Small intestine (tissue), 7 donors: ENCODE results near the gene KRT17. TPM values are rescaled to one million over a fixed set of nuclear protein-coding genes. Genes with fewer than 3 reads are reported as not detected.
"Not testable (repeated sequence)": the region's sequence is repeated elsewhere in the genome, so short reads cannot be mapped to it uniquely, and the experiment has no call there.

Experiments
- DNase-seq, 2 donors: peaks; one replicate each; pipeline versions ENCODE4 v3.0.0 to v3.0.0-alpha.2; 2013
- FAIRE-seq: peaks from 2 replicates; lab custom pipeline; 2012; peaks lifted over from hg19 to GRCh38; lab: Jason Lieb, UNC
- H3K27ac ChIP-seq, 3 donors: one replicate each; pipeline ENCODE4 v1.5.1; 2013; ENCODE audit warnings: low read length in 2 of 3, mild to moderate bottlenecking in 2 of 3, control low read depth in 1 of 3, inconsistent platforms in 1 of 3, low read depth in 1 of 3, moderate library complexity in 1 of 3
- H3K27me3 ChIP-seq, 3 donors: one replicate each; pipeline ENCODE4 v1.6.1; 2013; ENCODE audit warnings: low read length in 3 of 3, inconsistent platforms in 1 of 3; ENCODE audit not compliant: control insufficient read depth in 3 of 3, insufficient read depth in 3 of 3
- H3K36me3 ChIP-seq, 3 donors: one replicate each; pipeline ENCODE4 v1.6.1; 2013; ENCODE audit warnings: low read length in 3 of 3, inconsistent platforms in 1 of 3, low read depth in 1 of 3, mild to moderate bottlenecking in 1 of 3, moderate library complexity in 1 of 3; ENCODE audit not compliant: control insufficient read depth in 3 of 3, insufficient read depth in 2 of 3
- H3K4me1 ChIP-seq, 3 donors: one replicate each; pipeline ENCODE4 v1.6.1; 2013; ENCODE audit warnings: low read length in 2 of 3, inconsistent platforms in 1 of 3, low read depth in 1 of 3, mild to moderate bottlenecking in 1 of 3, moderate library complexity in 1 of 3; ENCODE audit not compliant: control insufficient read depth in 3 of 3, insufficient read depth in 2 of 3
- H3K4me3 ChIP-seq, 3 donors: one replicate each; pipeline ENCODE4 v1.5.1; 2013; ENCODE audit warnings: low read length in 3 of 3, control low read depth in 1 of 3, inconsistent platforms in 1 of 3, low read depth in 1 of 3, mild to moderate bottlenecking in 1 of 3, moderate library complexity in 1 of 3
- H3K9me3 ChIP-seq, 2 donors: one replicate each; pipeline ENCODE4 v1.6.1; 2013; ENCODE audit warnings: low read depth in 1 of 2, low read length in 1 of 2; ENCODE audit not compliant: control insufficient read depth in 2 of 2, insufficient read depth in 1 of 2
- WGBS, 3 donors: extraction: QIAGEN DNeasy Blood & Tissue Kit; methylation state at CpG; one replicate each; pipeline ENCODE4 v1.1.7; 2013; 5-methylcytosine and 5-hydroxymethylcytosine counted together
- polyA plus RNA-seq, 4 donors: library from polyadenylated mRNA; stranded (reverse) in 3 of 4; unstranded in 1 of 4; fragments of 200-250 nt in 3 of 4; fragments of 120-200 nt in 1 of 4; gene quantifications; one replicate each; pipeline versions ENCODE4 v1.2.1 to v1.2.3, GENCODE V29; 2013
- donor health status: healthy with polysubstance abuse.
- donor health status: control.
- donor health status: control.
- donor health status: Bipolar disorder and iron deficiency.
- donor health status: healthy.

KRT17 gene
- polyA plus RNA-seq, 4 donors, result 0.65 to 2.4 (median 1.8) TPM; not detected in 1

DNA sequence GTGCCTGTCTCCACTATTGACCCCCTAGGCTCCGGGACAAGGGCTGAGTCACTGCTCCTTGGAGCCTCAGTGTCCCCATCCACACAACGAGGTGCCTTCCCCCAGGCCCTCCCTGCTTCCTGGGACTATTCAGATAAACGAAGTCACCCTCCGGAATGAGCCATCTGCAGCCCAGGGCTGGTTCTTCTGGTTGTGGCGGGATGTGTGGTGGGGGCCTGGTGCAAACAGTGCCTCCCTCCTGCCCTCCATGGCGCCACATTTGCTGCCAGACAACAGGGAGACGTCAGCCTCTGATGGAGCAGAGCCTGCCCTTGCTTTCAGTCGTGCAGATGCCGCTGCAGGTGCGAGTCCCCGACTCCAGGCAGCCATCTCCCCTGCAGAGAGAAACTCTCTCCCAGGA lies 6.7 kb downstream of the KRT17 start:
- H3K4me1 ChIP-seq, result no peaks in the 10 kb centered on the region
- H3K27me3 ChIP-seq, result peaks cover 0 to 10% (median 2%) of the 10 kb centered on the region in 3 donors
- DNase-seq, result no peak
- H3K9me3 ChIP-seq, result no peaks in the 10 kb centered on the region
- no peaks in the 10 kb centered on the region for H3K36me3 ChIP-seq
- WGBS, 3 donors, result 47 to 65% (median 53%) methylated on average over 11 of the region's 11 CpGs
- no peak overlapping the region for H3K4me3 ChIP-seq
- FAIRE-seq, result no peak
- H3K27ac ChIP-seq, result no peak overlapping the region

DNA sequence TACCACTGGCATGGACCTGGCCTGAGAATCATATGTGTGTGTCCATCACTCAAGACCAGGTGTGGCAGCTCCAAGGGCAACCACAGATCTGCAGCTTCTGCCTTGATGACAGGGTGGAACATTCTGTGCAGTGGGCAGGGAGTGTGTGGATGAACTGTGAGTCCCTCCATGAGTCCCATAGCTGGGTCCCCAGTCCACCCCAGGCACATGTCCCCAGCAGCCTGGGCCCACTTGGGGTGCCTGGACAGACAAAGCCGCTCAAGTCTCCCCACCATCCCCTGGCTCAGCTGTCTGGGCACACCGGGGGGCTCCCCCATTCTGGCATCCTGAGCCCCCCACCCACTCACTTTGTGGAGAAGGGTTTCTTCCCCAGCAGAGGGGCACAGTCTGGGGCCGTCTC lies 7.2 kb downstream of the KRT17 start:
- FAIRE-seq, result no peak
- no peaks in the 10 kb centered on the region for H3K4me1 ChIP-seq
- no peaks in the 10 kb centered on the region for H3K9me3 ChIP-seq
- WGBS, 3 donors, result 83 to 93% (median 90%) methylated on average over 3 of the region's 3 CpGs
- H3K27me3 ChIP-seq, result peaks cover 0 to 10% (median 2%) of the 10 kb centered on the region in 3 donors
- H3K27ac ChIP-seq, result no peak overlapping the region
- no peak for DNase-seq
- no peak overlapping the region for H3K4me3 ChIP-seq
- no peaks in the 10 kb centered on the region for H3K36me3 ChIP-seq

DNA sequence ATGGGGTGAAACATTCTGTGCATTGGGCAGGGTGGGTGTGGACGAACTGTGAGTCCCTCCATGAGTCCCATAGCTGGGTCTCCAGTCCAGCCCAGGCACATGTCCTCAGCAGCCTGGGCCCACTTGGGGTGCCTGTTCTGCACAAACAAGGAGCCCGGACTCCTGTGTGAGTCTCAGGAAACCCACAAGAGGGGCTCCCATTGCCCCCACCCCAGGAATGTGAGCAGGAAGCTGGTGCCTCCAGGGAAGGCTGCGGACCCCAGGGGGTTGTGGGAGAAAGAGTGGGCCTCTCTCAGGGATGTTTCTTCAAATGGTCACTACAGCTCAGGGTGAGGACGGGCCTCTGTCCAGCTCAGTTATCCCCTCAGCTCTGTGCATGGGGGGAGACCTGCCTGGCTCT lies 7.9 kb downstream of the KRT17 start:
- H3K4me3 ChIP-seq, H3K36me3 ChIP-seq, FAIRE-seq, H3K27me3 ChIP-seq, H3K27ac ChIP-seq, H3K4me1 ChIP-seq, DNase-seq, H3K9me3 ChIP-seq: not testable (repeated sequence)
- 76 to 91% (median 79%) methylated on average over 4 of the region's 4 CpGs for WGBS, 3 donors

DNA sequence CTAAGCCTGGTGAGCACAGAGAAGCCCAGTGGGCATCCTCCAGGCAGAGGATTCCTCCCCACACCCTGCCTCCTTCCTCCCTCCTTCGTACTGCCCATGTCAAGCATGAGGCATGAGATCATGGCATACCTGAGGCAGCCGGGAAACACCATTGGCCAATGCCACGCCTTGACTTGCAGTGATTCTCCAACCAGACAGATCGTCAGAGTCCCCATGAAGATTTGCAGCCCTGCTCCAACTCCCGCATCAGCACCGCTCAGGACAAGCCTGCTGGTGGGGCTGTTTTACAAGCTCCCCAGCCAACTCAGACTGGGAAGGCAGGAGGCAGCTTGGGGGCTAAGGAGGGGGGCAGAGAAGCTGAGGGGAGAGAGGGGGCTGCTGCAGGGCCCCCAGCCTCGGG lies 8.9 kb downstream of the KRT17 start:
- H3K4me3 ChIP-seq, result no peak overlapping the region
- no peaks in the 10 kb centered on the region for H3K4me1 ChIP-seq
- H3K27me3 ChIP-seq, result peaks cover 0 to 13% (median 2%) of the 10 kb centered on the region in 3 donors
- H3K9me3 ChIP-seq, result no peaks in the 10 kb centered on the region
- DNase-seq (peak in 1 of 2 donors; percentile 42), FAIRE-seq (no peak)
- H3K27ac ChIP-seq, result no peak overlapping the region
- WGBS, 3 donors, result 16 to 34% (median 22%) methylated on average over 5 to 7 of the region's 7 CpGs
- H3K36me3 ChIP-seq, result no peaks in the 10 kb centered on the region

DNA sequence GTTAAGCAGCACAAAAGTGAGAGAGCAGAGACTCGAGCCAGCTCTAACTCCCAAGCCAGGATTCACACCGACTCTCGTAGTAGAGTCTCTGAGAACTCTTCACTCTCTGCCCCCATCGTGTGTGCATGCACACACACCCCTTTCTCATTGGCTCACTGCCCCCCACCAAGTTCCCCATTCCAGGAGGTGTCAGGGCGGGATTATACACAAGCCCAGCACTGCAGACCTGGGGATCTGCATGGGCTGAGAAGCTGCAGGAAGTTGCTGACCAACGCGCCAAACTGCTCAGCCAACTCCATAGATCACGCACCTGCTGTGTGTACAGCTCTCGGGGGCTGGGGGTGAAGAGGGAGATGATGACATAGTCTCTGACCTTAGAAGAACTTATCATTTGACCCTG lies 9.6 kb downstream of the KRT17 start:
- WGBS, 3 donors, result 58 to 68% (median 67%) methylated on average over 9 of the region's 9 CpGs
- not testable (repeated sequence) for DNase-seq, H3K4me1 ChIP-seq, H3K4me3 ChIP-seq, H3K9me3 ChIP-seq, H3K36me3 ChIP-seq, FAIRE-seq, H3K27ac ChIP-seq
- H3K27me3 ChIP-seq, result peaks cover 0 to 15% (median 2%) of the 10 kb centered on the region in 3 donors

DNA sequence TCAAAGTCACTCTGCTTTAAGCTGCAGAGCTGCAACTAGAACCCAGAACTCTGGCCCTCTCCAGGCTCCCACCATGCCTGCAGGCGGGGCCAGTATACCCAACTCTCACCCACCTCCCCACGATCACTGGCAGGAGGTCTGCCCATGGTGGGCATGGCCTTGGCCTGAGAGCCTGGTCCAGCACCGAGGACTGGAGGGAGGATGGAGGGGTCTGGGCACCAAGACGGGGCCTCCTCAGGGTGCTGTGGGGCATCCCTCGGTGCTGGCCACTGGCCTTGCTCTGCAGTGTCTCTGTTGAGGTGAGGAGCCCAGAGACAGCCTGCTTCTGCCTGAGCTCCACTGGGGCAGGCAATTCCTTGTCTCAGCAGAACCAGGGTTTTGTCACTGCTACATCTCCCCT lies 10.3 kb downstream of the KRT17 start:
- H3K27ac ChIP-seq, result no peak overlapping the region
- no peak overlapping the region for H3K4me3 ChIP-seq
- FAIRE-seq (no peak), DNase-seq (no peak)
- H3K4me1 ChIP-seq, result no peaks in the 10 kb centered on the region
- no peaks in the 10 kb centered on the region for H3K9me3 ChIP-seq
- peaks cover 0 to 13% (median 0%) of the 10 kb centered on the region in 3 donors for H3K27me3 ChIP-seq
- no peaks in the 10 kb centered on the region for H3K36me3 ChIP-seq
- WGBS, 3 donors, result 85 to 88% (median 86%) methylated on average over 5 of the region's 5 CpGs

DNA sequence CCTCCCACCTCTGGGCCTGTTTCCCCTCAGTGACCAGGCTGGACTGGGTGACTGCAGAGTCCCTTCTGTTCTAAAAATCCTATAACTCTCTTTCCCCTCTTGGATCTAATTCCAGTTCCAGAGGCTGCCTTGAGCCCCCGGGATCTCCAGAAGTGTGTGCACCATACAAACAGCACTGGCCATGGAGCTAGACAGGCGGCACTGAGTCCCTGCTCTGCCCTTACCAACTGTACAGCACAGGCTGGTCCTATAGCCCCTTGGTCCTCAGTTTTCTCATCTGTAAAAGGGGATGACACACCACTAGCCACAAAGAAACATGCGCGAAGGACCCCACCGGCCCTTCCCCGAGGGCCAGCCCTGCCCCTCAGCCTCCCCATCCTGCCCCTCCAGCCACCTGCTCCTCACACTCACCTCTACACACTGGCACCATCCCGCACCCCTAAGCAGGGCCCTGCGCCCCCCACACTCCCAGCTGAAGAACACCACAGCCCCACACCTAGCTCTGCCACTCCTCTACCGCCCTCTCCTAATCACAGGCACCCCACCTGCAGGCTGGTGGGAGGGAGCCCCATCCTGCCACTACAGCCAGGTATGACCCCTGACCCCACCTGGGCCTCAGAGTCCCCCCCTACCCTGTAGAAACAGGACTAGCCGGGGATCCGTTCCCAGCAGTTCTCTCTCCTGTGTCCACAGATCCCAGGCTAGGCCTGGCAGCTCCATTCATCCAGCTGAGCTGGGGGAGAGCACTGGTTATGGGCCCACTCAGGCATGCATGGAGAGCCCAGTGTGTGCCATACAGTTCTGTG lies 10.9 kb downstream of the KRT17 start:
- Histone ChIP-seq H3K4me1 (no peaks in the 10 kb centered on the region), H3K9me3 (no peaks in the 10 kb centered on the region), H3K4me3 (no peak overlapping the region), H3K36me3 (no peaks in the 10 kb centered on the region), H3K27me3 (peaks cover 0 to 14% (median 0%) of the 10 kb centered on the region in 3 donors), H3K27ac (no peak overlapping the region)
- DNase-seq (no peak), FAIRE-seq (no peak)
- 75 to 87% (median 86%) methylated on average over 11 of the region's 11 CpGs for WGBS, 3 donors

DNA sequence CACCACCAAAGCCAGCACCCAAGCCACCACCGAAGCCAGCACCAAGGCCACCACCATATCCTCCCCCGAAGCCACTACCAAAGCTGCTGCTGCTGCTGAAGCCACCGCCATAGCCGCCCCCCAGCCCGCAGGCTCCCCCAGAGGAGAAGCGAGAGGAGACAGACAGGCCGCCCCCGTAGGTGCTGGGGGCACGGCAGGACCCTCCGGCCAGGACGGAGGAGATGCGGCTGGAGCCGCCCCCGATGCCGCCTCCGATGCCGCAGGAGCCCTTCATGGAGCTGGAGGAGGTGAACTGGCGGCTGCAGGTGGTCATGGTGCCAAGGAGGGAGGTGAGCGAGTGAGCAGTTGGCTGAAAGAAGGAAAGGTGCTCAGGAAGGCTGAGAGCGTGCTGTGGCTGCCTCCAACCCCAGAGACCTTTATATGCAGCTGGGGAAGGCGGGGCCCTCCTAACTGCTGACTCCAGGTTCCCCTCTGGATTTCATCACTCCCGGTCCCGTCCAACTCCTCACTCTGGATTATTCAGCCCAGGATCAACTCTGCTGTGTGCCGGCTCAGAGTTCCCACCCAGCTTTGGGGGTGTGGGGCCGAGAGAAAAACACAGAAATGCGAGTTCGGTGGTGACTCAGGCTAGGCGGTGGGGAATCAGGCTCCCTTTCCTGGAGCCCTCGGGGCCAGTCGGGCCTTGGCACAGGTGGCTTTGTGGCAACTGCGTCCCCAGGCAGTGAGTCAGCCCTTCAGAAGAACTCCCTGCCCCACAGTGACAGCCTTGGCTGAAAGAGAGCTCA lies 11.8 kb downstream of the KRT17 start, which contains the start of gene KRT16:
TSS of gene KRT16 (minus strand) at position 392 of the 785 bp plus-strand sequence. CDS start at position 313, 79 bp downstream.
- WGBS, 3 donors, result 72 to 81% (median 78%) methylated on average over 31 of the region's 31 CpGs
- peaks cover 0 to 11% (median 0%) of the 10 kb centered on the region in 3 donors for H3K27me3 ChIP-seq
- H3K27ac ChIP-seq, DNase-seq, H3K4me1 ChIP-seq, H3K4me3 ChIP-seq, H3K9me3 ChIP-seq, FAIRE-seq, H3K36me3 ChIP-seq: not testable (repeated sequence)
